HG02884 (cell line): ENCODE measurements around the gene LRRC4B.
"Not testable (repeated sequence)": the region's sequence is repeated elsewhere in the genome, so short reads cannot be mapped to it uniquely, and the experiment has no call there.

Source experiments
- ATAC-seq: cut with Tn5 transposase; IDR thresholded peaks from one replicate; pipeline ENCODE4 v1.9.1; 2021; ENCODE audit warnings: mild to moderate bottlenecking, moderate library complexity; ENCODE audit not compliant: unreplicated experiment

LRRC4B gene

DNA sequence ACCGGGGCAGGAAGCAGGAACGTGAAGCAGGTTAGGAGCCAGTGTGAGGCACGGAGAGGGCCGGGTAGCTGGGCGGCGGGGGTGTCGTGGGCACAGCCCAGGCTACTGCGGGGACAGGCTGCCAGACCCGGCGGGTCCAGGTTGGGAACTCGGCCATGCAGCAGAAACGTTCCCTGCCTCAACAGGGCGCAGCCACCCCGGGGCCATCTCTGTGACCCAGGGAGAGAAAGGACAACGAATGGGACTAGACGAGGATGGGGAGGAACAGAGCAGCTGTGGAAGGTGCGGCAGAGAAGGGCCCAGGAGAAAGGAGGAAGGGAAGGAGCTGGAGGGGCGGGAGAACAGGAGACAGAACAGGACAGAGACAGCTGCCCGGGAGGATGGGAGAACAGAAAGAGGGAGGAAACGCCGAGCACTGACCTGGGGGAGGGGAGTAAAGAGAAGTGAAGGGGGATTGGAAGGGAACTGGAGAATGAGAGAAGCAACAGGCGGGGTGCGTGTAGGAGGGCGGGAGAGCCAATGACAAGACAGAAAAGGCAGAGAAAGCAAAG is 78.7 kb downstream of the LRRC4B start:
- ATAC-seq = no peak

DNA sequence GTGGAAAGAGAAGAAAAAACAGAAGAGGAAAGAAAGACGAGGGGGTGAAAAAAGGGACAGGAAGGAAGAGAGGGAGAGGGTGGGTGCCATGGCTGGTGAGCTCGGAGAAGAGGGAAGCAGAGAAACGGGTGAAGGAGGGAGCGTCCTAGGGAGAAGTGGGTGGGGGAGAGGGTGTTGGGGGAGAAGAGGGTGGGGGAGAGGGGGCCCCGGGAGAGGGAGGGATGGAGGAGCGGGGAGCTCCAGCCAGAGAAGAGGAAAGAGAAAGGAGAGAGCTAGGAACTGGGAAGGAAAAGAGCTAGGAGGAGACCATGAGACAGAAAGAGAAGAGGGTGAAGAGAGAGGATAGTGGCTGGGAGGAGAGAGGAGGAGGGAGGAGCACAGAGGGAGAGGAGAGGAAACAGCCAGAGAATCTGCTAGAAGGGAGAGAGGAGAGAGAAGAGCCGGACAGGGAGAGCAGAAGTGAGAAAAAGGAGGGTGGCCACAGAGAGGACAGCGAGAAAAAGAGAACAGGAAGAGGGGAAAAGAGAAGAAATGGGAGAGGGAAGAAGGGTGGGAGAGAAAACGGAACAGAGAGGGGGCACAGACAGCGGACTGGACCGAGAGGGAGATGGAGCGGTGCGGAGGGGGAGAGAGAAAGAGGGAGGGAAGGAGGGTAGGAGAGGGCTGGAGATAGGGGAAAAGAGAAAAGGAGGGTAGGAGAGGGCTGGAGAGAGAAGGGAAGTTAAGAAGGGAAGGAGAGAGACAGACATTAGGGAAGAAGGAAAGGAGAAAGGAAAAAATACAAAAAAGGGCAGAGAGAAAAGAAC is 79.6 kb downstream of the LRRC4B start:
- ATAC-seq = no peak

DNA sequence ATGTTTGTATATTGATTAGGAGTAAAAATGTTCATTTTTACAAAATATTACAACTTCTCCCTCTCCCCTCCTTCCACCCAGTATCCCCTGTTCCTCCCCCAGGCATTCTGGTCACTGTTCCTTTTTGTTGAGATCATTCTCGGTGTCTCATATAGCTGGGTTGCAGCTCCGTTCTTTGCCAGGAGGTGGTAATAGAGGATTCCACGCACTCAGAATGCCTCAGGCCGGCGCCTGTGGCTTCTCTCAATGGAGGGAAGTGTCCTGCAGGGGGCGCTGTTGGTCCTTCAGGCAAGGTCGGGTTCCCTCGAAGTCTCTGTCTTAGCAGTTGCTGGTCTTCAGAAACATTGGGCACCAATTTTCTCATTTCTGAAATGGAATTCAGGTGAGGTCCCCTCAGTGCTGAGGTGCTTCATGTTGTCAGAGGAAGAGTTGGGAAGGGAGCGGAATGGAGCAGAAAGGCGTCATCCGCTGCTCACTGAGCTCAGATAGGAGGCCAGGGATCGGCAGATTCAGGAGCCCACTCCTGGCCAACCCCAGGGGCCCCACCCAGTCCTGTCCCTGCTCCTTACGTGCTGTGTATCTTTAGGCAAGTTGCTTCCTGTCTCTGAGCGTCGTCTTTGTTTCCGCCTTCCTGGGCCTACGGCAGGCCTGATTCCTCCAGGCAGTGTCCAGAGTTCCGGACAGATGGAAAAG is 81.3 kb downstream of the LRRC4B start:
- ATAC-seq = no peak

DNA sequence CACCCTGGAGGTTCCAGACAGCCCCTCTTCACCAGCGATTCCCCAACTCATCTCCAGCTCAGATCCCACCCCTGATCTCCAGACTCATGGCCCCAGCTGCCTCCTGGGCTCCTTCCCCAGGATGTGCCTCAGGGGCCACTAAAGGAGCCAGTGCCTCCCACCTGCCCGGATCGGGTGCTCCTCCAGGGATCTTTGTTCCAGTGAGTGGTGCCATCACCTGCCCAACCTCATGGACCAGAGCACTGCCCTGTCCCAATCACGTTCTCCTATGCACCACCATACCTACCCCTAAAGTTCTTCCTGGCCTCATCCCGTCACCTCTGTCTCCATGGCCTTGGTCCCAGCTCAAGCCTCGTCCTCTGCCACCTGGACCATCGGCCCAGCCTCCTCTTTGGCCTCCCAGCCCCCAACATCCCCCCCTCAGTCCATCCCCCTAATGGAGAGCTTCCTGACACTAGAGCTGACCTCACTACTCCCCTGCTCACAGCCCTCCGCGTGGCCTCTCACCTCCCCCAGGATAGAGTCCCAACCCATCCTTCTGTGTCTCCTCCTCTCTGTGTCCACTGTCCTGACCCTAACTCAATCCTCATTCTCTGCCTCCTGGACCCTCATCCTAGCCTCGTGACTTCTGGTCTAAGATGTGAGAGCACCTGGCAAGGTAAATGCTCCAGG is 82.8 kb downstream of the LRRC4B start:
- ATAC-seq = no peak

DNA sequence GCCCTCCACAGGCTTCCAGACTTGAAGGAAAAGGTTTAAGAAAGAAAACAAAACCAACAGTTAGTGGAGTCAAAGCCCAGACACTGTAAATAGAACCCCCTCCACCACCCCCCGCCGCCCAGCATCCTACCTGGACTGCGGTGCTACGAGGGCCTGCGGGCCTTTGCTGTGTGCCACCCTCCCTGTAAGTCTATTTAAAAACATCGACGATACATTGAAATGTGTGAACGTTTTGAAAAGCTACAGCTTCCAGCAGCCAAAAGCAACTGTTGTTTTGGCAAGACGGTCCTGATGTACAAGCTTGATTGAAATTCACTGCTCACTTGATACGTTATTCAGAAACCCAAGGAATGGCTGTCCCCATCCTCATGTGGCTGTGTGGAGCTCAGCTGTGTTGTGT is 85.3 kb downstream of the LRRC4B start:
- ATAC-seq = no peak

DNA sequence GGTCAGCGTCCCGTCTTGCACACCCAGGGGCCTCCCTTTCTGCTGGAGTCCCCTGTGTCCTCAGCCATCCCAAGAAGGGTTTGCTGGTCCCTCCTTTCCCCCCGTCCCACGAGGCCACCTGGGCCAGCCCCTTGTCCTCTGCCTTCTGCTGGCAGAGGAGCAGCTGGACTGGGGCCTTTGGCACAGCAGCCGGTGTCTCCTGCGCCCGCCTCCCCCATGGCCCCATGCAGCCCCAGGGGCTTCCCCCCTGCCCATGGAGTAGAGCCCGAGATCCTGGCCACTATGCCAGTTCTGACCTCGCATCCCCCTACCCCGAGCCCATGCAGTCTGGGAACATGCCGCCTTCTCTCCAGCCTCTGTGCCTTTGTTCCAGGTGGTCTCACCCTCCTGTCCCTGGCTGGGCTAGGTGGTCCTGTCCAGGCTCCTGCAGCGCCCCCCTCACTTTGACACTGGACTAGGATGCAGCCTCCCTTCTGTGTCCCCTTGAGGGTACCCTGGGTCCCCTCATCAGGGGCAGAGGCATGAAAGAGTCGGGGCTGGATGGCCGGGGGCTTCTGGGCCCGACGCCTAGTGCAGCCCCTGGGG is 85.9 kb downstream of the LRRC4B start:
- no peak for ATAC-seq

DNA sequence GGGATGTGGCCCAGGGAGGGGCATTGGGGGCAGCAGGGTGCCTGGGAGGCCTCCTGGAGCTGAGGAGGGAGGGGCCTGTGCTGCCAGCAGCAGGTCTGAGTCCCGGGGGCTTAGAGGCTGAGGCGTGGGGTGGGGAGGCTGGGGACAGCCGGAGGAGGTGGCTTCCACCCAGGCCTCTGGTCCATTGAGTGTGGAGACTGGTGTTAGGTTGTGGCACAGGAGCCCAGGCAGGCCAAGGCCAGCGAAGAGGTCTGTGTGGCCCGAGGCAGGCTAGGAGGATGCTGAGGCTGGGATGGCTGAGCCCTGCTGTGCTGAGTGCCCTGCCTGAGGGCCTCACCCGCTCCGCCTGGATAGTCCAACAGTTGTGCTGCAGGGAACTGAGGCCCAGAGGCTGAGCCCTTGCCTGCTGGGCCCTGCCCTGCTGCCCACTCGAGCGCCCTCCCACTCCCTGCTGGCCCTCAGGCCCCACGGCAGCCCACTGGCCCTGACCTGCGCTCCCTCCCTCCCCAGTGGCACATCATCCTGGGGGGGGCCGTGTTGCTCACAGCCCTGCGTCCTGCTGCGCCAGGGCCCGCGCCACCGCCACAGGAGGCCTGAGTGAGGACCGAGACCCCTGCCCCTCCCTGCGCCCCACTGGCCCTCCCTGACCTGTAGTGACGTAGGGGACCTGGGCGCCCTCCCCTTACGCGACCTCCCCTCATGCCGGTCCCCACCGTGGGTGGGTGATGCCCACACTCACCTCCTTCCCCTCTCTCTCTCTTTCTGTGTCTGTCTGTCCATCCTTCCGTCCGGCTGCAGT is 86.7 kb downstream of the LRRC4B start:
- no peak for ATAC-seq

DNA sequence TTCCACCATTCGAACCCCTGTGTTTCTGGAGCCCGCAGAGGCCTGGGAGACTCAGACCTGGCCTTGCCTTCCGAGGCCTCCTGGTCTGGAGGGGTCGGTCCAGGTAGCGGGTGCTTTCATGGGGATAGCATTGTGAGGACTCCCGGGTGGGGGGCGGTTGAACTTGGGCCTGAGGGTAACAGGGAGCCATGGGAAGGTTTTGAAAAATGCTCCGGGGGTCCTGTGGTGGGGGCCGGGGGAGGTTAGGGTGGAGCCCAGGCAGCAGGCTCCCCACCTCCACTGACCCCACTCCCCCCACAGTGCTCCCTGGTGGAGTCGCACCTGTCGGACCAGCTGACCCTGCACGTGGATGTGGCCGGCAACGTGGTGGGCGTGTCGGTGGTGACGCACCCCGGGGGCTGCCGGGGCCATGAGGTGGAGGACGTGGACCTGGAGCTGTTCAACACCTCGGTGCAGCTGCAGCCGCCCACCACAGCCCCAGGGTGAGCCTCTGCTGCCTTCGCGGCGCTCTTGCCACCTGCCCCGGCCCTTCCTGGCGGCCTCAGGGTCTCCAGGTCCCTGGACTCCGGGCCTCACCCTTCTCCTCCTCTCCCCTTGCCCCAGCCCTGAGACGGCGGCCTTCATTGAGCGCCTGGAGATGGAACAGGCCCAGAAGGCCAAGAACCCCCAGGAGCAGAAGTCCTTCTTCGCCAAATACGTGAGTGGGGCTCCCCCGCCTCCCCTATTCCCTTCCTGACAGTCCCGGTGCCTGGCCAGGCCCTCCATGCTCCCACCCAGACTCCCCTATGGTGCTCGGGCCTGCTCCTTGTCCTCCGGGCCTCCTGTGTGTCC is 87.7 kb downstream of the LRRC4B start:
- no peak for ATAC-seq

DNA sequence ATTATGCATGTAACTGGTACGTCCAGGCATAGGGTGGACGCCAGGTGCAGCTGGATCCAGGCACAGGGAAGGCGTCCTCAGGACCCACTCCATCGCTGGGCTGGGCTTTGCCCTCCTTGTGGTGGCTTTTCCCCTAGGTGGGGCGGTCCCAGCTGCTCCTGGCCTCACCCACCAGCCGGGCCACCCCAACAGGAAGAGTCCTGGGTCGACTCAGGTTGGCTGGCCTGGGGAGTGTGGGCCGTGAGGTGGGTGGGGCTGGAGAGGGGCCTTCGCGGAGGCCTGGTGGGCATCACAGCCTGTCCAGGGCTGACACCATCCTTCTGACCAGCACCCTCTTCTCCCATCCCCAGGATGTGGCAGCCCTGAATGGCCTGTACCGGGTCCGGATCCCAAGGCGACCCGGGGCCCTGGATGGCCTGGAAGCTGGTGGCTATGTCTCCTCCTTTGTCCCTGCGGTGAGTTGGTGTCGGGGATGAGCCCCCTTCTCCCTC is 88.4 kb downstream of the LRRC4B start:
- ATAC-seq = no peak

DNA sequence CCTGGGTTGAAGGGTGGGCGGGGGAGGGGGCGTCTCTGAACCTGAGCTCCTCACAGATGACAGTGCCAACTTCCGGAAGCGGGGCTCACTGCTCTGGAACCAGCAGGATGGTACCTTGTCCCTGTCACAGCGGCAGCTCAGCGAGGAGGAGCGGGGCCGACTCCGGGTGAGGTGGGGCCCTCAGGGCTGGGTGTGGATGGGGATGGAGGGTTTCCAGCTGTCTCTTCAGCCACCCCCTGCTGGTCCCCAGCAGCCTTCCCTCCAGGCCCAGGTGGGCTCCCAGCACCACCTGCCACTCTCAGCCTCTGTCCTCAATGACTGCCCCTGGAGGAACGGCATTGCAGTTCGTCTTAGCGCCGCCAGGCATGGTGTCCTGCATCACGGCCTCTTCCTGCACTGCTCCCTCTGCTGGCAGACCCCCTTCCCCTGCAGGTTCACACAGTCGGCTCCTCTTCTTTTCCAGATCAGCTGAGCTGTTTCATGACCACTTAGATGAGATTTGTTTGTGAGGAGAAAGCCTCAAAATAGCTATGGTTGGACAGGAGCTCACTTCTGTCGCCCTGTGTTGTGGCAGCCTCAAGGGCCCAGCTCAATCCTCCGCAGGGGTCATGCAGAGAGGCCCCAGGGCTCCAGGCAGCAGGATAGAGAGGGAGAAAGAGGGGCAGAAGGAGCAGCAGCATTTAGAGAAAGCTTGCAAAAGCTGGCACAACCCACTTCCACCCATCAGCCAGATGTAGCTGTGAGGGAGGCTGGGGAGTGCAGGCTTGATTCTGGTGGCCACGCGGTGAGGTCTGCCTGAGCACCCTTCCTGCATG is 89.1 kb downstream of the LRRC4B start:
- ATAC-seq = no peak

DNA sequence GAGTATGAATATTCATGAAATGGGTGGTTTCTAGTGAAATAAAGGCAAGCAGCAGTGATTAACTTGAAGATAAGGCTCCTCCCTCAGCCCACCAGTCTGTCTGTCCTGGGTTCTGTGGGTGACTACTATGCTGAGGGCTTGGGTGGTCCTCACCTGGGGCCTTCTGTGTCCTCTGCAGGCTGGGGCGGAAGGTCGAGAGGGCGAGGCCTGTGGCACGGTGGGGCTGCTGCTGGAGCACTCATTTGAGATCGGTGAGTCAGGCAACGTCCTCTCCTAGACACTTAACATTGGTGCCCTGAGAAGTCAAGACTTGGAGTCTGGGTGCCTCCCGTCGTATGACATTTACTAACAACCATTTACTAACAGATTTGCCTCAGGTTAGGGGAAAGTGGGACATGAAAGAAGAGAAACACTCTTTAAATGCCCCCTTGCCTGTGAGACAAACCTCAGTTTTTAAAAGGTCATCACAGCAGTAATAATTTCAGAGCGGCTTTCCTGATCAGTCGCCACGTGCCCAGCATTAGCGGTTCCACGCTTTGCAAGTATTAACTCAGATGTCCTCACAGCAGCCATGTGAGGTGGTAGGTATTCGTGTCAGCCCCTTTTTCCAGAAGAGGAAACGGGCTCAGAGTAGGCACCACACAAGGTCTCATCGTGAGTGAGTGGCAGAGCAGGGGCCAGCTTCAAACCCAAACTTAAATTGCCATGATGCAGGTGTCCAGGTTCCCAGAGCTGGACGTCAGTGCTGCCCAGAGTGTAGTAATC is 90.3 kb downstream of the LRRC4B start:
- ATAC-seq = no peak

DNA sequence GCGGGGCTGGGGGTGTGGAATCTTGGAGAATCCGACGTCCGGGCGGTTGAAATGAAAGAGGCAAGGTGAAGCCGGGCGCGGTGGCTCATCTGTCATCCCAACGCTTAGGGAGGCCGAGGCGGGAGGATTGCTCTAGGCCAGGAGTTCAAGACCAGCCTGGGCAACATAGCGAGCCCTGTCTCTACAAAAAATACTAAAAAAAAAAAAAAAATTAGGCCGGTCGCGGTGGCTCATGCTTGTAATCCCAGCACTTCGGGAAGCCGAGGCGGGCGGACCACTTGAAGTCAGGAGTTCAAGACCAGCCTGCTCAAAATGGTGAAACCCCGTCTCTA is 91.4 kb downstream of the LRRC4B start:
- ATAC-seq = no peak

DNA sequence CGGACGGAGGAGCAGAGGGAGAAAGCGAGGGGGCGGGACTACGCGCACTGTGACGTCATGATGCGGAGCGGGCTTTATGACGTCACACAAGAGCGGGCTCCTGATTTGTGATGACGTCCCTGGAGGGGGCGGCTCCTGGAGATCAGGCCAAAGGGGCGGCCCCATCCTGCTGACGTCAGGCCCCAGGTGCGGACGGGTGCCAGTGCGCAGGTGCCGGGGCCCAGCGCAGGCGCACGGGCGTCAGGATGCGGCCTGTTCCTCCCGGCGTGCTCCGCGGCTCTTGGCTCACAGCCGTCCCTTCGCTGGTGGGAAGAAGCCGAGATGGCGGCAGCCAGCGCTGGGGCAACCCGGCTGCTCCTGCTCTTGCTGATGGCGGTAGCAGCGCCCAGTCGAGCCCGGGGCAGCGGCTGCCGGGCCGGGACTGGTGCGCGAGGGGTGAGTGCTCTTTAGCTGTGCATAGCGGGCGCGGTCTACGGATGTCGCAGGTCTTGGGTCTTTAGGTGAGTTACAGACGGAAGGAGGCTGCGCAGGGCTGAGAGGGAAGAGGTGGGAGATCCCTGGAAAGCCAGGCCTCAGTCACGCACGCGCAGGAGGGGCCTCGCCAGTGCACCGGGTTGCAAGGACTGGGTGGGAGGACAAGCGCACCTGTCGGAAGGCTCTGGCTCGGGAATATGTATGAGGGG is 91.9 kb downstream of the LRRC4B start, which contains the start of the genes EMC10 and GARIN5A:
Gene EMC10 (plus strand): TSS at position 284 of the 683 bp plus-strand sequence. CDS start 38 bp downstream, at position 322.
Gene GARIN5A (minus strand): TSS at position 625 of the 683 bp plus-strand sequence. CDS start 460 bp downstream, at position 165.
- peak; percentile 78 for ATAC-seq

DNA sequence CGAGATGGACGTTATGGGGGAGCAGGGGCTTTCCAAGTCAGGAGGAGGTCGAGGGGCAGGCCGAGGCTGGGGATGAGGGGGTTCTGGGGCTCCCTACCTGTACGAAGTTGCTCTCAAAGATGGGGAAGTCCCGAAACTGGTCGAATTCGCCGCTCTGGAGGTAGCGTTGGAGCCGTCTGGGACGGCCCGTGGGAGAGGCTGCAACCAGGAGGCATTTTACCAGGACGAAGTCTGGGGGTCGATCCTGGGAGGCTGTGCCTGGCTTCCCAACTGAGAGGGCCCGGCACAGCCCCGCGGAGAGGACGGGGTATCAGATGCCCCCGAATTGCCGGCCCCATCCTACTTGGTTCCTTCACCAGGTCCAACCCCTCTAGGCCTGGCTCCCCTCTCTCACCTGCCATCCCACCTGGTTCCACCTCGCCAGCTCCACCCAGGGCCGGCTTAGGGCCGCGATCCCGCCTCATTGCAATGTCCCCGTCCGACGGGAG is 92.5 kb downstream of the LRRC4B start:
- ATAC-seq = no peak

DNA sequence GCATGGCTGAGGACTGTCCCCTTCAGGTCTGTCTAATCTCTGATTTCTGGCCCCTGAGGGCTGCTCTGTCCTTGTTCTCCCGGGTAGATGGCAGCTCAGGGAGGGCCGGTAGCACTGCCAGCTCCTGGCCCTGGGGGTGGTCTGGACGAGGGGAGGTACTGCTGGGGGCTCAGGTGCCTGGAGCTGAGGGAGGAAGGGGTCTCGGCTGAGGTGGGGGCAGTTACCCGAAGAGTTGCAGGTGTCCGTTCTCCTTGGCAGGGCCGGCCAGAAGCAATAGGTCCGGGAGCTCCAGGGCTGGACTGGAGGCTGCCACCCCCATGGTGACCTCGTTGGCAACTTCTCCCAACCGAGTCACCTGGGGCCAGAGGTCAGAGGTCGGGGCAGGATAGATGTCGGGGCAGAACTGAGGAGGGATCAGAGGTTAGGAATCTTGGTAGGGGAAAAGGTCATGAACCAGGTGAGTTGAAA is 93.1 kb downstream of the LRRC4B start:
- no peak for ATAC-seq

DNA sequence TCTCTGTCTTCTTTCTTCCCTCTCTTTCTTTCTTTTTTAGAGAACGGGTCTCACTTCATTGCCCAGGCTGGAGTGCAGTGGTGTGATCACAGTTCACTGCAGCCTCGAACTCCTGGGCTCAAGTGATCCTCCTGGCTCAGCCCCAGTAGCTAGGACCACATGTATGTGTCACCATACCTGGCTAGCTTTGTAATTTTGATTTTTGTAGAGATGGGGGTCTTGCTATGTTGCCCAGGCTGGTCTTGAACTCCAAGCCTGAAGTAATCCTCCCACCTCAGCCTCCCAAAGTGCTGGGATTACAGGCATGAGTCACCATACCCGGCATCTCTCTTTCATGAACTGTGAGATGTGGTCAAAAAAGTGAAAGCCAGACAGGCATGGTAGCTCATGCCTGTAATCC is 94.9 kb downstream of the LRRC4B start:
- not testable (repeated sequence) for ATAC-seq

DNA sequence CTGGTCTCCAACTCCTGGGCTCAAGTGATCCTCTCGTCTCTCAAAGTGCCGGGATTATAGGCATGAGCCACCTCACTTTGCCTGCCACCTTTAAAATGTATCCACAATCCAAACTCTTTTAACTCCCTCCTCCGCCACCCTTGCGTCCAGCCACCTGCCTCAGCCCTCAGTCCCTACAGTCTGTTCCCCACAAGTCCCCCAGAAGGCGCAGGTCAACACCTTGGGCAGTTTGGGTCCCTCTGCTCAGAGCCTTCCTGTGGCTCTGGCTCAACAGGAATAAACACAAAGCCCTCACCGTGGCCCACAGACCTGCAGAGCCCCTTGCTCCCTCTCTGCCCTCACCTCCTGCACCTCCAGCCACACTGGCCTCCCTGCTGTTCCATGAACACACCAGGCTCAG is 99.4 kb downstream of the LRRC4B start:
- ATAC-seq = no peak
